ENCODE data around the gene INSYN2B.

DNA sequence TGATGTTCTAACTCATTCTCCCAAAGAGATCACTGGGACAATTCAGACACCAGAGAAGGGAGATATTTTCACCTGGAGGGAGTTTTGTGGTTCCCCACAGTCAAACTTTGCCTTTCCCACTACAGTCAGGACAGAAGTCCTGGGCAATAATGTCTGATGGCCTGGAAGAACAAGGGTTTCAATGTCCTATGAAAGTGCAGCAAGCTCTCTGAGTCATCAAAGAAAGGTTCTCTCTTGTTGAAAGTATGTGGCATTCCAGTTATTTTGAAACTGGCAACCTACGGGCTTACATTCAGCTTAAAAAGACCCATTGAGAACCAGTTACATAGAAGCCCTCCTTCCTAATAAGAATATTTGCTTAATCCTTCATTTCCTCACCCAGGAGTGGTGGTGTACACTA, 103.9 kb downstream of the INSYN2B start:
- TF ChIP-seq, protein P1, sequence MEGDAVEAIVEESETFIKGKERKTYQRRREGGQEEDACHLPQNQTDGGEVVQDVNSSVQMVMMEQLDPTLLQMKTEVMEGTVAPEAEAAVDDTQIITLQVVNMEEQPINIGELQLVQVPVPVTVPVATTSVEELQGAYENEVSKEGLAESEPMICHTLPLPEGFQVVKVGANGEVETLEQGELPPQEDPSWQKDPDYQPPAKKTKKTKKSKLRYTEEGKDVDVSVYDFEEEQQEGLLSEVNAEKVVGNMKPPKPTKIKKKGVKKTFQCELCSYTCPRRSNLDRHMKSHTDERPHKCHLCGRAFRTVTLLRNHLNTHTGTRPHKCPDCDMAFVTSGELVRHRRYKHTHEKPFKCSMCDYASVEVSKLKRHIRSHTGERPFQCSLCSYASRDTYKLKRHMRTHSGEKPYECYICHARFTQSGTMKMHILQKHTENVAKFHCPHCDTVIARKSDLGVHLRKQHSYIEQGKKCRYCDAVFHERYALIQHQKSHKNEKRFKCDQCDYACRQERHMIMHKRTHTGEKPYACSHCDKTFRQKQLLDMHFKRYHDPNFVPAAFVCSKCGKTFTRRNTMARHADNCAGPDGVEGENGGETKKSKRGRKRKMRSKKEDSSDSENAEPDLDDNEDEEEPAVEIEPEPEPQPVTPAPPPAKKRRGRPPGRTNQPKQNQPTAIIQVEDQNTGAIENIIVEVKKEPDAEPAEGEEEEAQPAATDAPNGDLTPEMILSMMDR (IDR thresholded peaks at IDR 0.05) = no peak
- TF ChIP-seq POLR2A (IDR thresholded peaks at IDR 0.05) = no peak
- TF ChIP-seq EP300 (IDR thresholded peaks at IDR 0.05) = no peak
- no peak for TF ChIP-seq POLR2AphosphoS5 (IDR thresholded peaks at IDR 0.05)
